ENCODE results near the gene TRAF4. TPM values are rescaled to one million over a fixed set of nuclear protein-coding genes. Genes with fewer than 3 reads are reported as not detected.

The TRAF4 gene
- total and polyA plus RNA-seq, 9 of the 15 experiments (the other 6 are each of a cell fraction or from before 2014, with no cell fraction given), result 2.4 to 147 (median 72.4) TPM

GRCh38 chr17:28707339-28707720, 36.5 kb upstream of the TRAF4 start:
- WGBS (ENCODE audit: insufficient coverage, low coverage, missing lambda C conversion rate), result 15% methylated on average over 2 of the region's 2 CpGs
- in situ Hi-C loops (cut with MboI), result no loop called here
- intact Hi-C loops (cut with micrococcal nuclease), result no loop called here
- CTCF ChIA-PET (ENCODE audit: low intra/inter-chr PET ratio), result no interaction called here
- no peak for FAIRE-seq
- TF ChIP-seq YY1 (IDR thresholded peaks at IDR 0.05; ENCODE audit: borderline replicate concordance in 1 of 3, control insufficient read depth in 1 of 3, extremely low read depth in 1 of 3, insufficient read depth in 3 of 3, insufficient read length in 1 of 3, insufficient replicate concordance in 2 of 3, low read depth in 1 of 3, low read length in 2 of 3), result peak in 1 of 3 experiments; percentile 57
- TF ChIP-seq CBX3 (IDR thresholded peaks at IDR 0.05; ENCODE audit: borderline replicate concordance in 1 of 2, low read length in 2 of 2), result peak in 1 of 2 experiments; percentile 26; a peak in 1 of 3 replicates
- TF ChIP-seq ZNF24 (IDR thresholded peaks at IDR 0.05), result peak; percentile 95
- TF ChIP-seq TRIM24 (IDR thresholded peaks at IDR 0.05), result no peak
- Histone ChIP-seq H2AFZ (ENCODE audit: low read depth, low read length) (no peak overlapping the region), H3K4me2 (ENCODE audit: insufficient read depth, low read length) (no peak overlapping the region), H3K27me3 (ENCODE audit: control insufficient read depth in 2 of 2, insufficient read depth in 2 of 2, low read length in 2 of 2) (no peaks in the 10 kb centered on the region), H3K9me3 (replicated peaks; ENCODE audit: control insufficient read depth, insufficient read depth, low read depth, low read length) (0 out of 2 replicates have a peak, but pooled peaks cover 2% of the 10 kb centered on the region), H3K27ac (ENCODE audit: extremely low read depth, low read depth, low read length) (no peak overlapping the region), H3K4me1 (replicated peaks in 1 of 2; ENCODE audit: control insufficient read depth in 2 of 2, insufficient read depth in 2 of 2, low read length in 2 of 2) (peaks cover 8 to 33% of the 10 kb centered on the region in 2 experiments; a peak in 4 of 5 replicates), H4K20me1 (replicated peaks; ENCODE audit: control insufficient read depth, insufficient read depth, low read length) (no peaks in the 10 kb centered on the region), H3K9ac (ENCODE audit: insufficient read depth in 1 of 2, low read depth in 2 of 2, low read length in 2 of 2) (peak overlapping the region in 1 of 2 experiments; percentile 40; a peak in 1 of 4 replicates), H3K36me3 (ENCODE audit: control insufficient read depth, insufficient read depth, low read length) (peaks cover 29% of the 10 kb centered on the region; the same call in 2 of the 3 replicates), H3K4me3 (no peak overlapping the region), H3K79me2 (ENCODE audit: control insufficient read depth, insufficient read depth, low read length) (peaks cover 13% of the 10 kb centered on the region), H3K9me1 (ENCODE audit: control insufficient read depth, insufficient read depth, low read length) (no peaks in the 10 kb centered on the region)
- no TSS peak for BruUV-seq (replicated peaks)
- no peak for DNase-seq (ENCODE audit: extremely low read depth in 1 of 4, low spot score in 3 of 4)
- no peak for ATAC-seq
- POLR2A ChIA-PET, result interaction anchor here (0.5 to 8.7 kb wide), 5 partner anchors 15 to 1265 kb away, joined by 3 to 133 read pairs (median 3); partner anchors contain the start of genes BLTP2, RPL23A, SDF2 and SUPT6H

Measured in K562 (cell line).